Aorta (tissue), 5 donors: ENCODE measurements around the gene C17orf107. TPM values are rescaled to one million over a fixed set of nuclear protein-coding genes. Genes with fewer than 3 reads are reported as not detected.

Experiments used
- ATAC-seq: fragments of 200-7000 bp; cut with Tn5 transposase; one replicate; pipeline ENCODE4 v1.9.1; 2022; ENCODE audit warnings: moderate library complexity; ENCODE audit not compliant: low FRiP score
- DNase-seq, 2 donors: peaks; one replicate each; pipeline ENCODE4 v3.0.0-alpha.2; 2020
- H3K27ac ChIP-seq, 2 donors: one replicate each; pipeline ENCODE4 v1.5.1; 2013; ENCODE audit warnings: low read length in 2 of 2, mild to moderate bottlenecking in 2 of 2, moderate library complexity in 2 of 2, control low read depth in 1 of 2, inconsistent platforms in 1 of 2, low read depth in 1 of 2
- H3K27me3 ChIP-seq, 2 donors: one replicate each; pipeline ENCODE4 v1.6.1; 2013; ENCODE audit warnings: control low read depth in 1 of 2, low read length in 1 of 2, mild to moderate bottlenecking in 1 of 2, moderate library complexity in 1 of 2; ENCODE audit not compliant: insufficient read depth in 2 of 2, control insufficient read depth in 1 of 2
- H3K36me3 ChIP-seq, 2 donors: one replicate each; pipeline ENCODE4 v1.6.1; 2013; ENCODE audit warnings: control low read depth in 1 of 2, low read length in 1 of 2, mild to moderate bottlenecking in 1 of 2; ENCODE audit not compliant: insufficient read depth in 2 of 2, control insufficient read depth in 1 of 2
- H3K4me1 ChIP-seq, 2 donors: one replicate each; pipeline ENCODE4 v1.6.1; 2013; ENCODE audit warnings: low read length in 2 of 2, control low read depth in 1 of 2, mild to moderate bottlenecking in 1 of 2, moderate library complexity in 1 of 2; ENCODE audit not compliant: insufficient read depth in 2 of 2, control insufficient read depth in 1 of 2
- H3K4me3 ChIP-seq, 2 donors: one replicate each; pipeline ENCODE4 v1.5.1; 2013; ENCODE audit warnings: low read length in 2 of 2, control low read depth in 1 of 2, mild to moderate bottlenecking in 1 of 2
- H3K9me3 ChIP-seq: one replicate; pipeline ENCODE4 v1.6.1; 2013; ENCODE audit warnings: mild to moderate bottlenecking, low read length; ENCODE audit not compliant: control insufficient read depth
- WGBS, 2 donors: extraction: QIAGEN DNeasy Blood & Tissue Kit; methylation state at CpG; one replicate each; pipeline ENCODE4 v1.1.7; 2013; 5-methylcytosine and 5-hydroxymethylcytosine counted together
- intact Hi-C, 2 donors: fragments of 100-400 bp; cut with DNase I; formaldehyde crosslinking; loops; one replicate each; pipeline versions ENCODE4 v1.14.2 to v1.15.0; 2022
- polyA plus RNA-seq, 2 donors: library from polyadenylated mRNA; stranded (reverse); fragments of 200-250 nt; gene quantifications; one replicate each; pipeline ENCODE4 v1.2.3, GENCODE V29; 2013
- total RNA-seq, 2 donors: library from RNA; stranded (reverse); fragmentation: NEBNext Ultra II Directional; extraction: Animal tissue kit (Norgen Biotek cat#: 25700); gene quantifications; one replicate each; pipeline ENCODE4 v1.2.1, GENCODE V29; 2021
- donor health status: healthy with polysubstance abuse.
- donor health status: Bipolar disorder and iron deficiency.
- donor health status: DM: no; HTN: no; CAD: no.
- donor health status: DM: no; HTN: no; CAD: no.
- donor health status: DM: yes; HTN: yes; CAD: no.

The C17orf107 gene
- total and polyA plus RNA-seq, 4 donors, result 0.49 to 2.9 (median 1.8) TPM

GRCh38 chr17:4886830-4887229 lies 12.5 kb upstream of the C17orf107 start:
- H3K27ac ChIP-seq, result no peak overlapping the region
- 93 to 95% methylated on average over 12 of the region's 12 CpGs for WGBS, 2 donors
- H3K36me3 ChIP-seq, result peaks cover 0 to 4% of the 10 kb centered on the region in 2 donors

GRCh38 chr17:4887581-4887980 lies 11.8 kb upstream of the C17orf107 start:
- Histone ChIP-seq H3K27me3 (no peaks in the 10 kb centered on the region), H3K4me1 (no peaks in the 10 kb centered on the region), H3K36me3 (peaks cover 0 to 4% of the 10 kb centered on the region in 2 donors), H3K27ac (no peak overlapping the region), H3K9me3 (no peaks in the 10 kb centered on the region), H3K4me3 (no peak overlapping the region)
- DNase-seq (no peak), ATAC-seq (no peak)
- WGBS, 2 donors, result 86 to 90% methylated on average over 18 of the region's 18 CpGs
- intact Hi-C loops, result loop anchor here (5.0 to 10.0 kb wide), 4 partner anchors 80 to 180 kb away; partner anchors contain the start of genes MED11 (in 2 of the 2), CXCL16 (in 1 of the 2), PLD2 (in 1 of the 2) and ZMYND15 (in 1 of the 2)

More at GRCh38 chr17:4886830-4887229, 12.5 kb upstream of the C17orf107 start:
- Histone ChIP-seq H3K9me3 (no peaks in the 10 kb centered on the region), H3K4me1 (no peaks in the 10 kb centered on the region), H3K4me3 (no peak overlapping the region), H3K27me3 (no peaks in the 10 kb centered on the region)
- no peak for ATAC-seq
- no peak for DNase-seq
- intact Hi-C loops, result loop anchor here (5.0 to 10.0 kb wide), 4 partner anchors 80 to 180 kb away; partner anchors contain the start of genes MED11 (in 2 of the 2), CXCL16 (in 1 of the 2), PLD2 (in 1 of the 2) and ZMYND15 (in 1 of the 2)

GRCh38 chr17:4891411-4892410 lies 7.6 kb upstream of the C17orf107 start:
- H3K4me1 ChIP-seq, result no peaks in the 10 kb centered on the region
- 90 to 91% methylated on average over 42 of the region's 42 CpGs for whole genome bisulfite sequencing, 2 donors
- no peak overlapping the region for H3K27ac ChIP-seq
- H3K27me3 ChIP-seq, result no peaks in the 10 kb centered on the region
- intact Hi-C loops, result no loop called here
- no peak overlapping the region for H3K4me3 ChIP-seq
- H3K36me3 ChIP-seq, result peaks cover 0 to 10% of the 10 kb centered on the region in 2 donors
- ATAC-seq (no peak), DNase-seq (no peak)
- no peaks in the 10 kb centered on the region for H3K9me3 ChIP-seq

- 81% methylated on average over 23 of the region's 23 CpGs for WGBS, 2 donors
Observed at GRCh38 chr17:4892499-4893221, 6.7 kb upstream of the C17orf107 start.

GRCh38 chr17:4893272-4893671 lies 6.1 kb upstream of the C17orf107 start:
- Histone ChIP-seq H3K4me3 (no peak overlapping the region), H3K36me3 (peaks cover 0 to 9% of the 10 kb centered on the region in 2 donors), H3K27ac (no peak overlapping the region), H3K4me1 (no peaks in the 10 kb centered on the region), H3K9me3 (no peaks in the 10 kb centered on the region), H3K27me3 (no peaks in the 10 kb centered on the region)
- ATAC-seq, result no peak
- whole genome bisulfite sequencing, 2 donors, result 88 to 89% methylated on average over 18 of the region's 18 CpGs
- intact Hi-C loops, result no loop called here
- no peak for DNase-seq

More at GRCh38 chr17:4892499-4893221, 6.7 kb upstream of the C17orf107 start:
- H3K4me1 ChIP-seq, result no peaks in the 10 kb centered on the region
- H3K36me3 ChIP-seq, result peaks cover 0 to 9% of the 10 kb centered on the region in 2 donors
- DNase-seq (no peak), ATAC-seq (no peak)
- H3K27me3 ChIP-seq, result no peaks in the 10 kb centered on the region
- no peak overlapping the region for H3K27ac ChIP-seq
- no peak overlapping the region for H3K4me3 ChIP-seq
- intact Hi-C loops, result no loop called here
- H3K9me3 ChIP-seq, result no peaks in the 10 kb centered on the region

- peaks cover 0 to 9% of the 10 kb centered on the region in 2 donors for H3K36me3 ChIP-seq
- intact Hi-C loops, result no loop called here
- no peaks in the 10 kb centered on the region for H3K4me1 ChIP-seq
- DNase-seq, result no peak
- no peak overlapping the region for H3K27ac ChIP-seq
- WGBS, 2 donors, result 88 to 90% methylated on average over 30 to 31 of the region's 31 CpGs
- H3K9me3 ChIP-seq, result no peaks in the 10 kb centered on the region
- no peaks in the 10 kb centered on the region for H3K27me3 ChIP-seq
- no peak for ATAC-seq
- H3K4me3 ChIP-seq, result no peak overlapping the region
Observed at GRCh38 chr17:4893721-4894560, 5.4 kb upstream of the C17orf107 start.

- WGBS, 2 donors, result 87 to 91% methylated on average over 13 of the region's 13 CpGs
- H3K27ac ChIP-seq, result no peak overlapping the region
- H3K9me3 ChIP-seq, result no peaks in the 10 kb centered on the region
- H3K4me1 ChIP-seq, result no peaks in the 10 kb centered on the region
- H3K4me3 ChIP-seq, result no peak overlapping the region
- DNase-seq (no peak), ATAC-seq (no peak)
- peaks cover 0 to 9% of the 10 kb centered on the region in 2 donors for H3K36me3 ChIP-seq
- intact Hi-C loops, result loop anchor here in 1 of 2 donors (5.0 kb wide), 1 partner anchor 158 kb away; the partner anchor contains the start of genes CXCL16 and ZMYND15
- no peaks in the 10 kb centered on the region for H3K27me3 ChIP-seq
Observed at GRCh38 chr17:4895121-4895520, 4.2 kb upstream of the C17orf107 start.
